Brain microvascular endothelial cell (primary cell): Measurements from ENCODE around the gene SPCS3.
A peak's percentile ranks its signal among the peaks of the same experiment; 100 is the strongest.

Experiments
- DNase-seq: peaks from one replicate; pipeline ENCODE4 v3.0.0-alpha.2; 2020
- H3K27ac ChIP-seq: fragments of 250-450 bp; sonication (Bioruptor Pico); 2 replicates; pipeline ENCODE4 v1.5.1; 2020; ENCODE audit warnings: mild to moderate bottlenecking, moderate library complexity
- H3K27me3 ChIP-seq: fragments of 250-450 bp; sonication (Bioruptor Pico); replicated peaks from 2 replicates; pipeline ENCODE4 v1.5.1; 2020; ENCODE audit warnings: mild to moderate bottlenecking
- H3K36me3 ChIP-seq: fragments of 250-450 bp; sonication (Bioruptor Pico); replicated peaks from 2 replicates; pipeline ENCODE4 v1.5.1; 2020; ENCODE audit warnings: mild to moderate bottlenecking
- H3K4me3 ChIP-seq: 2 replicates; pipeline ENCODE4 v1.5.1; 2011; ENCODE audit warnings: low read depth, mild to moderate bottlenecking, control low read depth, low read length, moderate library complexity
- in situ Hi-C: cut with HindIII; loops from 2 replicates; pipeline ENCODE4 v1.10.0; 2017; ENCODE audit warnings: low sequenced_read_pairs, low pct_ligation_motif_present
- TF ChIP-seq, protein P1 (sequence below): IDR thresholded peaks from 2 replicates; pipeline ENCODE4 v1.5.1; 2011; ENCODE audit warnings: low read depth, mild to moderate bottlenecking, moderate library complexity, low read length, control low read depth, inconsistent platforms; ENCODE audit errors: missing control alignments

SPCS3 gene

DNA sequence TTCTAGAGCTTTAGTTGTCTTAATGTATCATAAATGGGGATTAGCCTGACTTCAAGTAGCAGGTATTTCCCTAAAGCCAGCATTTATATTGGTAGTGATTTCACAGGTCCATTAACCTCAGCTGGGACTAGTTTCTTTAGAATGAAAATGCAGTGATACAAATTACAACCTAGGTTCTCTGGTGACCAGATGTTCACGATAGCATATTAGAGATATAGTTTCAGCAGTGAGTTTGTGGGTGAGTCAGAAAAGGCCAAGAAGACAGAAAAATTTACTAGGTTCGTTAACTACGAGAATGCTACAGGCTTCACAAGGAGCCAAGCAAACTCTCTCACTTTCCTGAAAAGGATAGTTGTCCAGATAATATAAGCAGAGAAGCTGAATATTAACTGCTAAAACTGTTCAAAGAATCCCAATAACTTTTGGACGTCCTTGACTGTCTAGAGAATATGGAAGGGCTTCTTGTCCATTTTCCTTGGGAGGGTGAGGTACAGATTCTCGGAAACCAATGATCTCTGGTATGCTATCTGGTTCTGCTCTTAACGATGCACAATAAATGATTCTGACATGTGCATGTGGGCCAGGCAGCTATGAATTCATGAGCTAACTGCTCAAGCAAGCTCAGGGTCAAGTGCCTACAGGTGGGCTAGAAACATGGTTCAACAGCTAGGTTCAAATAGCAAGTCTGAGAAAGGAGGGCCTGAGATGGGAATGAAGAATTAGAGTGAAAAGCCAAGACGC, 6.0 kb upstream of the SPCS3 start:
- DNase-seq, result no peak
- Histone ChIP-seq H3K4me3 (no peak overlapping the region), H3K27me3 (no peaks in the 10 kb centered on the region), H3K27ac (no peak overlapping the region), H3K36me3 (no peaks in the 10 kb centered on the region)
- TF ChIP-seq, protein P1, sequence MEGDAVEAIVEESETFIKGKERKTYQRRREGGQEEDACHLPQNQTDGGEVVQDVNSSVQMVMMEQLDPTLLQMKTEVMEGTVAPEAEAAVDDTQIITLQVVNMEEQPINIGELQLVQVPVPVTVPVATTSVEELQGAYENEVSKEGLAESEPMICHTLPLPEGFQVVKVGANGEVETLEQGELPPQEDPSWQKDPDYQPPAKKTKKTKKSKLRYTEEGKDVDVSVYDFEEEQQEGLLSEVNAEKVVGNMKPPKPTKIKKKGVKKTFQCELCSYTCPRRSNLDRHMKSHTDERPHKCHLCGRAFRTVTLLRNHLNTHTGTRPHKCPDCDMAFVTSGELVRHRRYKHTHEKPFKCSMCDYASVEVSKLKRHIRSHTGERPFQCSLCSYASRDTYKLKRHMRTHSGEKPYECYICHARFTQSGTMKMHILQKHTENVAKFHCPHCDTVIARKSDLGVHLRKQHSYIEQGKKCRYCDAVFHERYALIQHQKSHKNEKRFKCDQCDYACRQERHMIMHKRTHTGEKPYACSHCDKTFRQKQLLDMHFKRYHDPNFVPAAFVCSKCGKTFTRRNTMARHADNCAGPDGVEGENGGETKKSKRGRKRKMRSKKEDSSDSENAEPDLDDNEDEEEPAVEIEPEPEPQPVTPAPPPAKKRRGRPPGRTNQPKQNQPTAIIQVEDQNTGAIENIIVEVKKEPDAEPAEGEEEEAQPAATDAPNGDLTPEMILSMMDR, result no peak
- in situ Hi-C loops, result no loop called here

DNA sequence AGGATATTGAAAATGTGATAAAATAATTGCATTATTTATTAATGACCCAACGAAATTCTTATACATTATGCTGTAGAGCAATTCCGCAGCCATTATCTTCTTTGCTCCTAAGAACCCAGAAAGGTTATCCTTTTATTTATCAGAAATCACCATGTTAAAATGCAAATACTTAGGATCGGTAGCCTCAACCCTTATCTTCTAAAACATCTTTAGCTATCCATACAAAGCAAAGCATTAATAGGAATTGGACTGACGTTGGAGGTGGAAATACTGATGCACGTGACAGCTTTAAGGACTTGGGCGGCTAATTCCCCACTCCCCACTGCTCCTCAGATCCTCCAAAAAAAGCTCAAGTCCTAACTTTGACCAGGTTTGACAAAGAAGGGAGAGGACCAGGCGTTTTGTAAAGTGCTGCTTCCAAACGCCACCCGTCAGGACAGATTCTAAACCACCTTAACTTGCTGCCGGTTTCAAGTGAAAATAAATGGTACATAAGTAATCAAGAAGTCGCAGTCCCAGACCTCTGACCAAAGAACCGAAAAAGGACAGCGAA, 539 bp upstream of the SPCS3 start:
- DNase-seq, result no peak
- peak overlapping the region; percentile 6 for H3K27ac ChIP-seq
- H3K36me3 ChIP-seq, result no peaks in the 10 kb centered on the region
- no peaks in the 10 kb centered on the region for H3K27me3 ChIP-seq
- TF ChIP-seq, protein P1, result no peak
- in situ Hi-C loops, result no loop called here
- peak overlapping the region; percentile 67 for H3K4me3 ChIP-seq

DNA sequence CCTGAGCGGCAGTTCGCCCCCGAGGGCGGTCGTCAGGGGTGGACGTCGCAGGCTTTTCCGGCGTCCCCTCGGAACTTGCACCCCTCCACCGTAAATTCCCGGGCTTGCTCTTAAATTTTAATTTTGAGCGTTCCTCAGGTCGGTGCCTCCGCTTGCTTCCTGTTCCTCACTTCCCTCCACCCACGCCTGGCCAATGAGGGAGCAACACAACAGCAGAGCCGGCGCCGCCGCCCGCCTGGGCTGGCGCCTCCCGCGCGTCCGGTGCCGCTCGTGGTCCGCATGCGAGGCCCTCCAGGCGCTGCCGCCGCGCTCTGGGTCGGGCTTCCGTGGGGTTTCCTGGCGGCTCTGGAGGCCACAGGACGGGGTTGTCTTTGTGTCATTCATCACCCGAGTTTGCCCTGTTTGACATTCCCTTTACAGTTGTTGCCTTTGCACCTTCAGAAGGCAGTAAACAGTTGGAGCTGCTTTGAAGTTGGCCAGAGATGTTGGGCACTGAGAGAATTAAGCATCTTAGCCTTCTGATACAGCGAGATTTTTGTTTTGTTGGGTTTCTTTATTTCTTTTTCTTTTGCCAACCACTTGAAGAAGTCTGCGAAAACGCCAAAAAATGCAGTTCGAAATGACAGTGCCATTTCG, 692 bp downstream of the SPCS3 start:
- Histone ChIP-seq H3K36me3 (no peaks in the 10 kb centered on the region), H3K4me3 (peak overlapping the region; percentile 85), H3K27me3 (no peaks in the 10 kb centered on the region), H3K27ac (peak overlapping the region; percentile 78)
- DNase-seq, result peak; percentile 82
- TF ChIP-seq, protein P1, result no peak
- in situ Hi-C loops, result no loop called here

DNA sequence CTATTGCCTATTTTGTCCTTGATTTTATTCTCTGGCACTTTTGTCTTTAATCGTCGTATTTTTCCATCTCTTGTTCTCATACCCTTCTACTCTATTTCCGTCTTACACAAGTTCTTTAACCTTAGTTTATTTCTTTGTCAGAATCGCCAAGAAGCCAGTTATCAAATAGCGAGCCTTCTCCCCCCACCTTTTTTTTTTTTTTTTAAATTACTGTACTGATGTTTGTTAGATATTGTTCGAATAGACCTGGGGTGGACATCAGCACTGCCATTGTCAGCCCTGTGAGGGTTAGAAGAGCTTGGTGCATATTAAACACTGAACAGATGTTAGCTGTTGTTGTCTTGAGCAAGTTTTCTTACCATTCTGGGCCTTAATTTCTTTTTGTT, 1.2 kb downstream of the SPCS3 start:
- Histone ChIP-seq H3K4me3 (peak overlapping the region; percentile 85), H3K27ac (peak overlapping the region; percentile 78), H3K36me3 (no peaks in the 10 kb centered on the region), H3K27me3 (no peaks in the 10 kb centered on the region)
- in situ Hi-C loops, result no loop called here
- TF ChIP-seq, protein P1, result no peak
- DNase-seq, result no peak

DNA sequence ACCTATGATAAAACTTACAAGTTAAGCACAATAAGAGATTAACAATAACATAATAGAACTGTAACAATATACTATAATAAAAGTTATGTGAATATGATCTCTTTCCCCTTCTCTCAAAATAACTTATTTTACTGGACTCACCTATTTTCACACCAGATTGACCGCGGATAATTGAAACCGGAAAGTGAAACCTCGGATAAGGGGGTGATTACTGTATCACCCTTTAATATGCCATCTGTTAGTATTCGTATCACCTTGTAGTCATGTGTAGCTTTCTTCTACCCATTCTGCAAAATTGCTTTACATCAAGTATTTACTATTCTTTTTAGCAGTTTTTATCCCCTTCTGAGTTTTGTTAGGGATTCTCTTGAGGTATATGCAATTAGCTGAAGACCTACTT, 1.8 kb downstream of the SPCS3 start:
- H3K27me3 ChIP-seq, result no peaks in the 10 kb centered on the region
- H3K36me3 ChIP-seq, result no peaks in the 10 kb centered on the region
- TF ChIP-seq, protein P1, result no peak
- in situ Hi-C loops, result no loop called here
- no peak overlapping the region for H3K27ac ChIP-seq
- DNase-seq, result no peak
- peak overlapping the region; percentile 85 for H3K4me3 ChIP-seq
